GM21515 (cell line): ENCODE results near the gene CTAG1A.
"Not testable (repeated sequence)": the region's sequence is repeated elsewhere in the genome, so short reads cannot be mapped to it uniquely, and the experiment has no call there.

Experiments used
- ATAC-seq: cut with Tn5 transposase; IDR thresholded peaks from one replicate; pipeline ENCODE4 v1.9.1; 2021; ENCODE audit not compliant: unreplicated experiment

The CTAG1A gene

DNA sequence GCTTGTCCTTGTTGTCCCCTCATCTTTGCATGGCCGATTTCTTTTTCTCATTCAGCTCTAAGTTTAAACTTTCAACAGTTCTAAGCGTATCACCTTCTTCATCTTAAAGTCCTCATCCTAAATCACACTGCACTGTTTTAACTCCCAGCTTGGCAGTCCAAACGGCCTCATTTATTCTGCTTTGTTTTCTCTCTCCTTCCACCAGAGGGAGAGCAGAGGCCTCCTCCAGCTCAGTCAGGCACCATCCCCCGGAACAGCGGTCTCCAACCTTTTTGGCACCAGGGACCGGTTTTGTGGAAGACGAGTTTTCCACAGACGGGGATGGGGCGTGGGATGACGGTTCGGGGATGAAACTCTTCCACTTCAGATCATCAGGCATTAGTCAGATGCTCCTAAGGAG, 14.6 kb upstream of the CTAG1A start:
- not testable (repeated sequence) for ATAC-seq

DNA sequence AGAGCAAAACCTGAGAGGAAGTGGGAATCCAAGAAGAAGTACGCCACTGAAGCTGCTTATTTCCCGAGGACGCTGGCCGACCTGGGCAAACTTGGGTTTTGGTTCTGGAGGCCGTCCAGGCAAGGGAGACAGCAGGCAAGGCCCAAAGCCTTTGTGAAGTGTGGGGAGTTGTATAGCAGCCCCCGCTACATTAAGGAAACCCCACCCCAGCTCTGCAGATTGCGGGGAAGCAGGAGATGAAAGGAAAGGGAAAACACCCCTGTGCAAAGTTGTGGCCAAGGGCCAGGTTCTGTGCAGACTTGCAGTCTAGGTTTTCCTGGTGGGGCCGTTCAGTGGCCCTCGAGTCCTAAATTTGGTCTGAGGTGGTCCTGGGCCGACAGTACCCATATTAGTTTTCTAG, 11.9 kb upstream of the CTAG1A start:
- not testable (repeated sequence) for ATAC-seq

DNA sequence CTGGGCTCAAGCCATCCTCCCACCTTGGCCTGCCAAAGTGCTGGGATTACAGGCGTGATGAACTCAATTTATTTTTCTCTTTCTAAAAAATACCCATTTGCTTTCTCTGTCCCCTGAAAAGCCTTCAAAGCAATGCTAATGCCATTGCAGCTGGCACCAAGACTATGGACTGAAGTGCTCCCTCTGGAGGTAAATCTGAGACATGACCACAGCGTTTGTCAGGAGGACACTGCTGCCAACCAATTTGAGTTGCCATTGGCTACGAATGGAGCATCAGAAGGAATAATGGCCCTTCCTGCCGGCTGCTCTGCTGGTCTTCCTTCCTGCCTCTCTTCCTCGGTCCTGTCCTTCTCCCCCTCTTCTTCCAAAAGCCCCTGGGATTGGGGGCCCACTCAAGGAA, 9.9 kb upstream of the CTAG1A start:
- not testable (repeated sequence) for ATAC-seq

DNA sequence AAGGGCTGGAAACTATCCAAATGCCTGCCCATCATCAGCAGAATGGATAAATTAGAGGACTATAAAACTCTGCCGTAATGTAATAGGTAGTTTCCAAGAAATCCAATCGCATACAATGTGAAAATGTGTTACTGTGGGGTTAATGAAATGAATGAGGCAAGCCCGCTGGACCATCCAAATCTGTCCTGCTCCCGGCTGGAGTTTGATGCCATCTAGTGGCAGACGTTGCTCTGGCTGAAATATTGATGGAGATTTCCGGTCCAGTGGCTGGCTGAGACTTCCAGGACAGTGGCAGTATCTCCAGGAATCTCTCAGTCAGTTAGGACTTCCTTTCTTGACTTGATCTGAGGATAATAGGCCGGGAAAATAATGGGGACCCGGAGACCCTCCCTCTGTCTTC, 1.9 kb upstream of the CTAG1A start:
- not testable (repeated sequence) for ATAC-seq

DNA sequence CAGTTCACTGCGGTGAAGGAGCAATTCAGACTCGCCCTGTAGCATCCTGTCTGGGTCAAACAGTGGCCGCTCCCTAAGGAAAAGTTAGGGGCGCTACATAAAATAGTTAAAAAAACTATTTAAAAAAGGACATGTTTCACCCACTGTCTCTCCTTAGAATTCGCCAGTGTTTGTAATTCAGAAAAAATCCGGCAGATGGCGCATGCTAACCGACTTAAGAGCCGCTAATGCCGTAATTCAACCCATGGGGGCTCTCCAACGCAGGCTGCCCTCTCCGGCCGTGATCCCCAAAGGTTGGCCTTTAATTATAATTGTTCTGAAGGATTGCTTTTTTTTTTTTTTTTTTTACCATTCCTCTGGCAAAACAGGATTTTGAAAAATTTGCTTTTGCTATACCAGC, 5.5 kb downstream of the CTAG1A start:
- ATAC-seq = not testable (repeated sequence)

DNA sequence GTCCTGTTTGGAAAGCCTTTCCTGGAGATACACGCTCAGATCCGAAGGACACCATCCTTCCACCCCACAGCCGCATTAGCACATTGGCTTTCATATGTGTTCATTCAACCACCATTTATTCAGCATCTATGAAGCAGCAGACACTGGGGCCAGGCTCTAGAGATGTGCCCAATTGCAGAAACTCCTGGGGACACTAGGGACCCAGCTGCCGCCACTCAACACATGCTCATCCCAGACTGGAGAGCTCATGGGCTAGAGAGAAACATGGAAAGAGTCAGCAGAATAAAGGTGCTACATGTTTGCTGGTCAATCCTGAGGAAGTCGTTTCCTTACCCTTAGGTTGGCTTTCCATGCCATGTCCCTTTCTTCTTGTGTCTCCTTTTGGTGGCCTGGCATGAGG, 7.6 kb downstream of the CTAG1A start:
- no peak for ATAC-seq

DNA sequence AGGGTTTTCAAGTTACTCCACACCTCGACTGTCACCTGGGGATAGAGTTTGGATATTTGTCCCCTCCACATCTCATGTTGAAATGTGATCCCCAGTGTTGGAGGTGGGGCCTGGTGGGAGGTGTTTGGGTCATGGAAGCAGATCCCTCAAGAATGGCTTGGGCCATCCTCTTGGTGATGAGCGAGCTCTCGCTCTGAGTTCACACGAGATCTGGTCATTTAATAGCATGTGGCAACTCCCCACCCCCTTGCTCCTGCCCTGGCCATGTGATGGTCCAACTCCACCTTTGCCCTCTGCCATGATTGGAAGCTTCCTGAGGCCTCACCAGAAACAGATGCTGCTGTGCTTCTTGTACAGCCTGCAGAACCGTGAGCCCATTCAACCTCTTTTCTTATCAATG, 8.3 kb downstream of the CTAG1A start:
- ATAC-seq = no peak

DNA sequence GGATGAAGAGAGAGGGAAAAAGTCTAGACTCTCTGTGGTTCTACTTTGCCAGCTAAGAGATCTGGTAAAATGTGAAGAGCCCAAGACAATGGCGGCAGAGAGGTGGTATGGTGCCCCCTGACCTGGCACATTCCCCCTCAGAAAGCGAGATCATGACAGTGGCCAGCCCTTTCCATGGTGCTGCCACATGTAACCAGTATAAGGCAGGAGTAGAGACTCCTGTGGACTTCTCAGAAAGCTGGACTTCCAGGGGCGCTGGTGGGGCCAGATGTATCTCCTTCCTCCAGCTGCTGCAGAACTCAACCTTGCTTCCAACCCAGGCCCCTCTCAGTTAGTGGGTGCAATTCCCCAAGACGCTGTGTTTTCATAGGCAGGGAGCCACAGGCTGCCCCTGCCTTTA, 9.6 kb downstream of the CTAG1A start:
- ATAC-seq = no peak

DNA sequence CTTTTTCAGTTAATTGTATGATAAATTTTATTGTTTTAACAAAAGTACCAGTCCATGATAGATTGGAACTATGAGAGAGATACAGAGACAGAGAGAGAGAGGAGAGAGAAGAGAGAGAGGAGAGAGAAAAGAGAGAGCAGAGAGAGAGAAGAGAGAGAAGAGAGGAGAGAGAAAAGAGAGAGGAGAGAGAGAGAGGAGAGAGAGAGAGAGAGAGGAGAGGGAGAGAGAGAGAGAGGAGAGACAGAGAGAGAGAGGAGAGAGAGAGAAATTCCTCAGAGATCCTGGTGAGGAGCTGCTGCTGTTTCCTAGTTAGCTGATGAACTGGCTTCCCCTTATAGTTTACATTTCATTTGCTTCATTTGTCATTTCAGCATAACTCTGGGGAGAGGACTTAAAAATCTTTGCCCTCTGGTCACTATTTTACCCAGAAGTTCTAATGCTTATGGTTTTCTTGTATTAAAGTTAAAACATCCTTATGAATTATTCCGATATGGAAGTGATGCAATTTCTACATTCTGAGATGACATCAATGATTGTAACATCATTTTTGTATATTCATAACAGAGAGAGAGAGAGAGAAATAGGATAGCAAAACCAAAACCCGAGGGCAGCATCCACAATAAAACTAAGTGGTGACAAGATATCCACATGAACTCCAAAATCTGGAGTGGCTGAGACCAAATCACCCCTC, 10.8 kb downstream of the CTAG1A start:
- ATAC-seq = no peak

DNA sequence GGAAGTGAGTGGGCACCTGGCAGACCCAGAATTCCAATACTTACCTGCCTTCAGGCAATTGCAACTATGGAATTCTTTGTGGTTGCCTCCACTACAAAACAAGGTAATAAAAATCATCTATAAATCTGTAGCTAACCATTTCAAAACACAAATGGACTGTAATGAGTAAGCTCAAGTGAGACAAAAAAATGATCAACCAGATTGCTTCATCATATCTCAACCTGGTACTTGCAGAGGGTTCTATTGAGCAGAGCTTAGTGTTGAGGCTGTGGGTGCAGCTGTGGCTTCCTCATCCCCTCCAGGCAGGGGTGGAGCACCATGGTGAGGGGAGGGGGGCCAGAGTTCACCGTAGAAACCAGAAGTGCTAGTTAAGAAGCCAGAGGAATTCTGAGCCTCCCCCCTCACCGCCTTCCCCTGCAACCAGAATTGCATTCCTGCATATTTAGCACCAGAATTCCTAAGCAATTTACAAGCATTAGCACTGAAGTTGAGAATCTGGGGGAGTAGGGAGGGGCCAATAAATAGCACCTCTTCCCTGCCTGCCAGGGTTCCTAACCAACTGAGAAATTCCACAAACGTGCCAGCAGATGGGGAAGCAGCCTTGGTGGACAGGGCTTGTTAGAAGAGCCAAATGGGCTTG, 11.5 kb downstream of the CTAG1A start:
- no peak for ATAC-seq

DNA sequence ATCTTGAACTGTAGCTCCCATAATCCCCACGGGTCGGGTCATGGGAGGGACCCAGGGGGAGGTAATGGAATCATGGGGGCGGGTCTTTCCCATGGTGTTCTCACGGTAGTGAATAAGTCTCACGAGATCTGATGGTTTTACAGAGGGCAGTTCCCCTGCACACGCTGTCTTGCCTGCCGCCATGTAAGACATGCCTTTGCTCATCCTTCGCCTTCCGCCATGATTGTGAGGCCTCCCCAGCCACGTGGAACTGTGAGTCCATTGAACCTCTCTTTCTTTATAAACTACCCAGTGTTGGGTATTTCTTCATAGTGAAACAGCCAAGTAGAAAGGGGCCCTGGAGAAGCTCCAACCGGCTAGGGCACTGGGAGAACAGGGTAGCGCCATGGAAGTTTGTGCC, 12.3 kb downstream of the CTAG1A start:
- no peak for ATAC-seq

DNA sequence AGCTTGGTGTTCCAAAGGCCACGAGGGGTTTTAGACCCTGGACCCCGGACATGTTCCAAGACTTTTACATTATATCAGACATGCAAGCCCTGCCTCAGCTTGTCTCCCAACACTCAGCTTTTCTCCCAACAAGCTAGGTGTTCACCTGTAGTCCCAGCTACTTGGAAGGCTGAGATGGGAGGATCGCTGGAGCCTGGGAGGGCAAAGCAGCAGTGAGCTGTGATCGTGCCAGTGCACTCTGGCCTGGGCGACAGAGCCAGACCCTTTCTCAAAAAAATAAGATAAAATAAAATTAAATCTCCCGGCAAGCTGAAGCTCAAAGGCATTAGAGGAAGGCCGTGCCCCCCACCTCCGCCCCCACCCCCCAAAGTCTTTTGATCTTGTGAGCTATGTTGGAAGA, 13.7 kb downstream of the CTAG1A start:
- no peak for ATAC-seq

DNA sequence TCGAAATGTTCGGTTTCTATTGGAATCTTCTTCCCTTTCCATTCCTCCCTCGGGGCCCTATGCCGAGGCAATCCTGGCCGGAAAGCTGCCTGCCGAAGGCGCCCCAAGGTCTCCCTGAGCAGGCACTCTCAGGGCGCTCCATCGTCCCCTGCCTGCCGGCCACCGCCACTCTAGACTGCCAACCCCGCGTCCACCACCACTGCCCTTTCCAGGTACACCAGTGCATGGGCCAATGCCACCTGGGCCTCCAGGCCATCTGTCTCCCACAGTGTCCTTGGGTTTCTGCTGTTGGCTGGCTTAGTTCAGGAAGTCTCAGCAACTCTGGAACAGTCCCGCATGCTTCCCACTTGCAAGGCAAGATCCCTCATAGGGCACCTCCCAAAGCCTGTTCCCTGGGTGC, 14.6 kb downstream of the CTAG1A start:
- no peak for ATAC-seq

DNA sequence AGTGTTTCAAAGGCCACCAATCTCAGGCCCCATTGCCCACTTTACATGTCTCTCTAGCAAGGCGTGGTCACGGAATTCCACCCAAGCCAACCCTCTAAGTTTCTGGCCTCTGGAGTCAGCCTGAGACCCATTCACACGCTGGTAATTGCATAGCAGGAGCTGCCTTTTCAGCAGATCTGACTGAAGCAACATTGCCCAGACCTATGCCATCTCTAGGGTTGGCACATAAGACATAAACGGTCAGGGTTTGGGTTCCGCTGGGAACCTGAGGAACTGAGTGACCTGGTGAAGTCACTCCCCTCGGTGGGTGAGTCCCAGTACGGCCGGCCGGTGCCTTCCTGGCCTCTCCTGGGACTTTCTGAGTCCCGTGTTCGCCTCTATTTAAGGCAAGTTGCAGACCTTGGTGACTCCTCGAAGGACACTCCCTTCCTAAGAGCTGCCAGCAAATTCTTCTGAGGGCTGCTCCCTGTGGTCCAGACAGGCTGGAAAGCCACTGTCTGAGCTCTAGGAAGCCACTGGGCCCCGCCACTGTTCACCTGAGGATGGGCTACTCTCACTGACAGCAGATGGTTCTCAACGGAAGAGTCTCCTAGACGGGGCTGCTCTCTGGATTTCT, 15.9 kb downstream of the CTAG1A start:
- no peak for ATAC-seq

DNA sequence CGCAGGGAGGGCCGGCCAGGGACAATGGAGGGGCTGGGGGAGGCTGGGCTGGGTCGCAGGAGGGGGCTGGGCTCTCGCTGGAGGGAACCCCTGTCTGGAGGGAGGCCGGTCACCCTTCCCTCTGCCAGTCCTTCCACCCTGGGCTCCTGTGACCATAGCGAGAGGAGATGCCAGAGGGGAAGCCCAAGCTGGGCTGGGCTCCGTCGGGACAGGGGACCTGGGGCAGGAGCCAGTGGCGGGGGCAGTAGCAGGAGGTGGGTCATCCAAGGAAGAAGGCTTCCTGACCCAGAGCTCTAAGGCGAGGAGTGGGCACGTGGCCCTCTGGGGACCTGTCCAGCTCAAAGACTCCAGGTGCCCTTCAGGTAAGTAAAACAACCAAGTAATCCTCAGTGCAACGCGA, 17.3 kb downstream of the CTAG1A start:
- no peak for ATAC-seq

DNA sequence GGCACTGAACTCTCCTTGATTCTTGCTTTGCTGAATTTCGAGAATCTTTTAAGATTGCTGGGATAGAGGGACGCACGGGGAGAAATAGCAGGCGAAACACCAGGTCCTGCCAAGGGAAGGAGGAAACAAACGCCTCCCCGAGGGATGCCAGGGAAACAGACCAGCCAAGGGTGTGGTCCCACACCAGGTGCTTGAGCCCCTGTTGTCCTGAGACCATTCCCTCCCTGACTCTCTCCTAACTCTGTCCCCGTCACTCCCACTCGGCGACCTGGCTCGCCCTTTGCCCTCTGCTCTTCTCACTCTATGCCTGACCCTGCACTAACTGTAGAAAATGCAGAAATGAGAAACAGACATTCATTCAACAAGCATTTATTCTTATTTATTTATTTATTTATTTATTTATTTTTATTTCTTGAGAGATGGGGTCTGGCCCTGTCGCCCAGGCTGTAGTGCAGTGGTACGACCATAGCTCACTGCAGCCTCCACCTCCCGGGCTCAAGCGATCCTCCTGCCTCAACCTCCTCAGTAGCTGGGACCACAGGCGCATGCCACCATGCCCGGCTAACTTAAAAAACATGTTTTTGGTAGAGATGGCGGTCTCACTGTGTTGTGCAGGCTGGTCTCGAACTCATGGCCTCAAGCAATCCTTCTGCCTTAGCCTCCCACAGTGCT, 18.0 kb downstream of the CTAG1A start:
- no peak for ATAC-seq

DNA sequence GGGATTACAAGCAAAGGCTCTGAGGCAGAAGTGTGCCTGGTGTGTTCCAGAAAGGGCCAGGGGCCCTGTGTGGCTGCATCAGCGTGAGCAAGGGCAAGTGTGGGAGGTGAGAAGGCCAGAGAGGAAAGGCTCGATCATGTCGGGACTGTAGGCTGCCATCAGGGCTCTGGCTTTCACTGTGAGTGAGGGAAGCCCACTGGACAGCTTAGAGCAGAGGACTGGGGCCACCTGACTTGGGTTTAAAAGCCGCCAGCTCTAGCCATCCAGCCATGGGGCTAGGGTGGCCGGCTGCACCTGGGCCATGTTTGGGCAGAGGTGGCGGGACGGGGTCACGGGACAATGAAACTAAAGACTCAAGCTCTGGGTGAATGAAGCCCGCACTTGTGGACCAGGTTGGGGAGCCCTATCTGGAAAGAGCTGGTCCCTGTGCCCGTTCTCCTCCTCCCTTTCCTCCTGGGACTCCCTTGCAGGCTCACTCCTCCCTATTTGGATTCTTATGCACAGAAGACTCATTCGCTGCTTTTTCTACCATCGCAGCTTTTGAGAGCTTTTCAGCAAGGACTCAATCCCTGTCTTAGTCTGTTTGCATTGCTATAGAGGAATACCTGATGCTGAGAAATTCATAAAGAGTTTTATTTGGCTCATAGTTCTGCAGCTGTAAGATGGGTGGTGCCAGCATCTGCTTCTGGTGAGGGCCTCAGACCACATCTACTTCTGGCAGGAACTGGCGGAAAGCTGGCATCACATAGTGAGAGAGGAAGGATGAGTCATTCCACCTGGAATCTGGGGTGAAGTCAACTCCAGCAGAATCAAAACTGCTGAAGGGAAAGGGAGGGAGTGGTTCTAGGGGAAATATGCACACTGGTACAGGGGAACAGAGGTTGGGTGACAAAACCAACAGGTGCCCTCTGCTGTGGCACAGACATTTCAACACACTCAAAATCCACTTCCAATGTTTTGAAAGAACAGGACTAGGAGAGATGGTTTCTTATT, 18.8 kb downstream of the CTAG1A start:
- ATAC-seq = no peak

DNA sequence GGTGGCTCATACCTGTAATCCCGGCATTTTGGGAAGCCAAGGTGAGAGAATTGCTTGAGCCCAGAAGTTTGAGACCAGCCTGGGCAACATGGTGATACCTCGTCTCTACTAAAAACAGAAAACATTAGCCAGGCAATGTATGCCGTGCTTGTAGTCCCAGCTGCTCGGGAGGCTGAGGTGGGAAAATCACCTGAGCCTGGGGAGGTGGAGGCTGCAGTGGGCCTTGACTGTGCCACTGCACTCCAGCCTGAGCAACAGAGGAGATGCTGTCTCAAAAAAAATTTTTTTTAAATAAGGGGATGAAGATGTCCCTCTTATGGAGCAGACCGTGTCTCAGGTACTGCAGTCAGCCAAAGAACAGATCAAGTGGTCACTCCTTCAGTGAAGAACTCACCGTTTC, 20.6 kb downstream of the CTAG1A start:
- ATAC-seq = no peak

DNA sequence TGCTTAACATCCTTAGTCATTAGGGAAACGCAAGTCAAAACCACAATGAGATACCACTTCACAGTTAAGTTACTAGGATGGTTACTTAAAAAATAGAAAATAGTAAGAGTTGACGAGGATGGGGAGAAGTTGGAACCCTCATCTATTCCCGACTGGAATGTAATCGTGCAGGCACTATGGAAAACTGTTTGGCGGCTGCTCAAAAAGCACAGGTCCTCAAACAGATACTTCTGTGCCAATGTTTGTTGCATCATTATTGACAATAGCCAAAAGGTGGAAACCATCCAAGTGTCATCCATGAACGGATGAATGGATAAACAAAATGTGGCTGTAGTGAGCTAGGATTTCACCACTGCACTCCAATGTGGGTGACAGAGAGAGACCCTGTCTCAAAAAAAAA, 22.4 kb downstream of the CTAG1A start:
- no peak for ATAC-seq

DNA sequence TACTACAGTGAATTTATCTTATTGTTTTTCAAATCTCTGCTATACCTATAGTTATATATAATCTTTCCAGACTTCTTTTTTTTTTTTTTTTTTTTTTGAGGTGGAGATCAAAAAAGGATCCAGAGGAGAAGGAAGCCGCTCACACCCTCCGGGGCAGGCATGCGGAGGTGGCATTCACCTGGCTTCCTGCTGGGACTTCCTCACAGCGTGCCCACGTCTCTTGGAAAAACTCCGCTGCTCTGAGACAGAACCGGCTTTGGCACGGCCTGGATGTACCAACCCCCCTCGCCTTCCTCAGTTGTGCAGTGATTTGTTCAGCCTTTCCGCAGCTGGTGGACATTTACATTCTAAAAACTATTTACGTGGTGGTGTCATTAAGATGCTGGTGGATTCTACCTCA, 23.0 kb downstream of the CTAG1A start:
- not testable (repeated sequence) for ATAC-seq

DNA sequence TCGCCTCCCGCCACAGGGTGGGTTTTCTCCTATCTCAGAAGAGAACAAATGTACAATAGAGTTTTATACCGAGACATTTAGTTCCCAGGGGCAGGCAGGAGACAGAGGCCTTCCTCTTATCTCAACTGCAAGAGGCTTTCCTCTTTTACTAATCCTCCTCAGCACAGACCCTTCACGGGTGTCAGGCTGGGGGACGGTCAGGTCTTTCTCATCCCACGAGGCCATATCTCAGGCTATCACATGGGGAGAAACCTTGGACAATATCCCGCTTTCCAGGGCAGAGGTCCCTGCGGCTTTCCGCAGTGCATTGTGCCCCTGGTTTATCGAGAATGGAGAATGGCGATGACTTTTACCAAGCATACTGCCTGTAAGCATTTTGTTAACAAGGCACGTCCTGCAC, 23.9 kb downstream of the CTAG1A start:
- ATAC-seq = not testable (repeated sequence)
